NAMALWA (cell line): ENCODE data around the gene HAO2.

Experiments used
- DNase-seq: peaks from one replicate; pipeline ENCODE4 v3.0.0-alpha.2; 2015; ENCODE audit warnings: low spot score

The HAO2 gene

GRCh38 chr1:119380304-119380703, 11.7 kb downstream of the HAO2 start:
- DNase-seq, result no peak

DNA sequence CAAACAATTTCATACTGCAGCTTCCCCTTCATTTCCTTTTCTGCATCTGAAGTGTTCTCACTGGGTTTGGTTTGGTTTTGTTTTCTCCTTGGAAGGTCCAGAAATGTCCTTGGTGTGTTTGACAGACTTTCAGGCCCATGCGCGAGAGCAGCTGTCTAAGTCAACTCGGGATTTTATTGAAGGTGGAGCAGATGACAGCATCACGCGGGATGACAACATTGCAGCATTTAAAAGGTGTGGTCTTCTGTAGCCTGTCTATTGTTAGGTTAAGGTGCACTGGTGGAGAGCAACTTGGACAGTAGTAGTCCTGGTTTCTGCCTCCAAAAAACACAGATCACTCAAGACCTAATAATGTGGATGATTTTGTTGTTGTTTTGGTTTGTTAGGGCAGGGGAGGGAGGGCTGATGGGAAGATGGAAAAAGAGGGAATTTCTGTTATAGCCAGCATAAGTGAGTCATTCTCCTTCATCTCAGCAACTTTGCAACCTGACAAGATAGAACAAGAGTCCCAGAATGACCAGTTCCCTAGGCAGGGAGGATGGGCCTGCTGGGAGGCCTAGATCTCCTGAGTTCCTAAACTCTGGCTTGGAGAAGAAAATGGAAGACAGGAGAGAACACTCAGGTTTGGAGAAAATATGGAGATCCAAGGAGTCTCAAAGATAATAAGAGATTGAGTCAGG, 12.5 kb downstream of the HAO2 start:
- DNase-seq, result no peak

GRCh38 chr1:119384591-119384990, 16.0 kb downstream of the HAO2 start:
- DNase-seq, result no peak

- no peak for DNase-seq
Measured at GRCh38 chr1:119385650-119386049, 17.1 kb downstream of the HAO2 start.

- DNase-seq, result no peak
Measured at GRCh38 chr1:119387858-119388257, 19.3 kb downstream of the HAO2 start.

GRCh38 chr1:119388450-119388849, 19.9 kb downstream of the HAO2 start:
- no peak for DNase-seq

- no peak for DNase-seq
Measured at GRCh38 chr1:119390526-119390925, 21.9 kb downstream of the HAO2 start.

GRCh38 chr1:119391749-119392148, 23.2 kb downstream of the HAO2 start:
- DNase-seq, result no peak

- DNase-seq, result no peak
Measured at GRCh38 chr1:119394085-119394484, 25.5 kb downstream of the HAO2 start.

GRCh38 chr1:119396982-119397381, 28.4 kb downstream of the HAO2 start:
- no peak for DNase-seq

DNA sequence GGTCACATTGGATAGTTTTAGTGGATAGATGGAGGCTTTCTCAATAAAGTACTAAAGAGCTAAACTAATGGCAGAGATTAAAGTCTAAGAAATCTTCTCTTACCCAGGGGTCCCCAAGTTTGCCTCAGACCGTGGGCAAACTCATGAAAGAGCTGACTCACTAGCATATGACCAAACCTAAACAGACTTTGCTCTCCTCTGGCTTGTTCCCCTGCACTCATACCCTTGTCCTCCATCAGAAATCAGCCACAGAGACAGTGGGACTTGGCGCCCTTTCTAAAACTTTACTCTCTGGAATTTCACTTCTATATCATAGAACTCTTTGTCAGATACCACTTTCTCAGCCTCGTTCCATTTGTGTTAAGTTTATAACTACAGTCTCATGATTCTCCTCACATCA, 29.4 kb downstream of the HAO2 start:
- DNase-seq, result no peak

GRCh38 chr1:119404736-119405135, 36.2 kb downstream of the HAO2 start:
- no peak for DNase-seq

DNA sequence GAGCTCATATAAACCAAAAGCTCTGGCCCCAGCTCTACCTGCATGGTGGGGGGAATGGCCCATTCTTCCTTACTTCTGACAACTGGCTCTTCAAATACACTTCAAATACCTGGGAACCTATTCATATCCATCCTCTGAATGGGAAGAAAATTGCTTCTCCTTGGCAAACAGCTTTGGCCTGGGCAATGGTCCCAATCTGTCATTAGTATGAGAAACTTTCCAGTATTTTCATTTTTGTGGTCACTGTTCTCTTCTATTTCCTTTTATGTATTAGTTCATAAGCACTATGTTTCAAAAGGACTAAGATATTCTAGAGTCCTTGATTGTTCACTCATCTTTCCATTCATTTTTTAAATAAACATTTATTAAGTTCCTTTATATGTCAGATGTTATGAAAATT, 41.1 kb downstream of the HAO2 start:
- DNase-seq, result no peak

DNA sequence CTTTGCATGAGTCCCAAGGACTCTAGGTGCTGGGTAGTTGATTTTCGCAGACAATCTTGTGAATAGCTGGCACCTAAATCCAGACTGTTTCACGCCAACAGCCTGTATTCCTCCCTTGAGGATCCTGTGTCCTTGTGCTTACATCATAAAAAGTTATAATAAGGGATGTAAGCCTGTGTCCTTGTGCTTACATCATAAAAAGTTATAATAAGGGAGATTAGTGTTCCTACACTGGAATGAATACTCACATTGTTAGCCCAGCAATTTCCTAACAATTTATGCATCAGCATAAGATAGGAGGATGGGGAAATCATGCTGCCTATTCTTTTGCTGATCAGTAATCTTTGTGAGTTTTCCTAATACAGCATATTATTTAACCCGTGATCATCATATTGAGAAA, 42.4 kb downstream of the HAO2 start:
- no peak for DNase-seq

GRCh38 chr1:119414950-119415349, 46.4 kb downstream of the HAO2 start, which contains the start of gene HSD3B2:
TSS of gene HSD3B2 (plus strand) at chr1:119415150. CDS start at chr1:119415420, 270 bp downstream.
- DNase-seq, result no peak

DNA sequence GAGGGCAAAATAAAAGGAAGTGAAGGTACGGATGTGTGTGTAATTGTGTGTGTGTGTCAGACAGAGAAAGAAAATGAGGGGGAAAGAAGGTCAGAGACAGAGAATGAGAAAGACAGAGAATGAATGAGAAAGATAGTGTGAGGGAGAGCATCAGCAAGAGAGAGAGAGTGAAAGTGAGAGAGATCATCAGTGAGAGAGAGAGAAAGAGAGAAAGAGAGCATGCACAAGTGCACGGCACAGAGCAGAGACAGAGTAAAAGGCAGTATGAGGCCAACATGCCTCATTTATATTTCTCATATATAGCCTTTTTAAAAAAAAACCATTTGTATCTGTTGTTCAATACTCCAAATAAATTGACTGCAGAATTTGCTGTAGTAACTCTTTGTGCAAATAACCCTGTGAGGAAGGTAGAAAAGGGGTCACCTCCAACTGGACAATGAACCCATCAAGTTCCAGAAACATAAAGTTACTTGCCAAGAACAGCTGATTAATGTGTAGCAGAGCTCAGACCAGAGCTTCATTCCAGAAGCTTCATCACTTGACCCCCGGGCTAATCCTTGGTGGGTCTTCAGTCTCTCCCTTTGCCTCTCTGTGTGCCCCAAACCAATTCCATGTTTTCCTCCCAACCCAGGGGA, 47.5 kb downstream of the HAO2 start:
- no peak for DNase-seq

DNA sequence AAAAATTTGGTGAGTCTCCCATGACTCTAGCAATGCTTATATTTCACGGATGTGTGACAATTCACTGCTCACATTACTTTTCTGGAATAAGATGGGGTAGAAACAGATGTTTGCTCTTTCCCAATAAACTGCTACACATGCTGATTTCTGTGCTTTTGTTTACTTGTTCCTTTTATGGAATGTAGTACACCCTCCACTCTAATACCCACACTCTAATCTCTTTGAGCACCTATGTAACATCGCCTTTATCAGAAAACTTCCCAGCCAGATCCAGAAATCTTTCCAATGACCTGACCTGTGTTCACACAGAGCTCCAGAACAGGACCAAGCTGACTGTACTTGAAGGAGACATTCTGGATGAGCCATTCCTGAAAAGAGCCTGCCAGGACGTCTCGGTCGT, 50.5 kb downstream of the HAO2 start:
- DNase-seq, result no peak

- no peak for DNase-seq
Measured at GRCh38 chr1:119420638-119421037, 52.1 kb downstream of the HAO2 start.

- DNase-seq, result no peak
Measured at GRCh38 chr1:119422631-119423030, 54.0 kb downstream of the HAO2 start.

DNA sequence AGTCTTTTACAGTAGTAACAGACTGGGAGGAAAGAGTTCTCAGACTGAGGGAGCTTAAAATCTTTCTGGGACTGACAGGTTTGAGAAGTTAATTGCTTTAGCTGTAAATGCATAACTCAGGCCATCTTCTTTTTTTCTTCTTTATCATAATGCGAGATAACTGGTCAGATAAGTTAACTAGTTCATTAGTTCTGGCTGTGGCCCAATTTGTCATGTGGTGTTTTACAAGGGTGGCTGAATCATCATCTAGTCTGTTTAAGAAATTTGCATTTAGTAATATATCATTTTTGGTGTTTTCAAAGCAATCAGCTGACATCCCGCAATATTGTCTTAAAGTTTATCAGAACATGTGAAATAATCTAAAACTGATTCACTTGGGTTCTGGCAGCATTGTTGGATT, 60.4 kb downstream of the HAO2 start:
- DNase-seq, result no peak

DNA sequence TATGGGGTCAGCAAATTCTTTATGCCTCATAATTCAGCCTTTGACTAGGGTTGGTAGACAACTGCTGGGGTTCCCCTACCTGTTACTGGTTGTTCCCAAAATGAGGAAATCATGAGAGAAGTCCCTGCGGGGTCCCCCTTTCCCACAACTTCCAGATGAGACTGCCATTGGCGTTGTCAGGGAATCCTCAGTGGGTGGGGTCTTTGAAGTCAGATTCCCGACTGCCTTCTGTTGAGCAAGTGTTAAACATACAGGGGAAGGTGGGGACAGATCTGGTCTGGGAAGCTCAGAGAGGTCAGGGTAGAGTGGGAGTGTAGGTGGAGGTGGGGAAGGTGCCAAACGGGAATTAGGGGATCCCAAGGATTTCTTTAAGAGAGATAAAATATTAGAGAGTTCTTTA, 61.1 kb downstream of the HAO2 start:
- DNase-seq, result no peak

GRCh38 chr1:119430486-119430885, 61.9 kb downstream of the HAO2 start:
- DNase-seq, result no peak

- no peak for DNase-seq
Measured at GRCh38 chr1:119431836-119432235, 63.3 kb downstream of the HAO2 start.

DNA sequence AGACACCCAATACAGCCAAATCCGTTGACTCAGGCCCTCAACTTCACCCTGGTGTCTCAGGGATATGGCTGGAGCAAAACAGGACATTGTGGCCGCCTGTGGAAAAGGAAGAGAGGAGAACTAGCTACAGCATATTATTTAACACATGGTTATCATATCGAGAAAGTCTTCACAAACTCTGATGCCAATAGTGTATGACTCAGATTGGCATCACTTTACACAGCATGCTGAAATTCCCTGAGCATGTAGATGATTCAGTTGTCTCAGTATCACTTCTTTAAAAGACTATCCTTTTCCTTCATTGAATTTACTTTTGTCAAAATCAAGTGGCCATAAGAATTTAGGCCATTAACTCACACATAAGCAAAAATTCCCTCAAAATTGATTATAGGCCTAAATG, 66.5 kb downstream of the HAO2 start:
- DNase-seq, result no peak
